GM19238 (cell line): Measurements from ENCODE around the gene FCRLA.
"Not testable (repeated sequence)": the region's sequence is repeated elsewhere in the genome, so short reads cannot be mapped to it uniquely, and the experiment has no call there.

ENCODE experiments used
- DNase-seq: peaks from one replicate; pipeline ENCODE4 v3.0.0; 2011; ENCODE audit warnings: low spot score; ENCODE audit not compliant: insufficient read length

Gene FCRLA

DNA sequence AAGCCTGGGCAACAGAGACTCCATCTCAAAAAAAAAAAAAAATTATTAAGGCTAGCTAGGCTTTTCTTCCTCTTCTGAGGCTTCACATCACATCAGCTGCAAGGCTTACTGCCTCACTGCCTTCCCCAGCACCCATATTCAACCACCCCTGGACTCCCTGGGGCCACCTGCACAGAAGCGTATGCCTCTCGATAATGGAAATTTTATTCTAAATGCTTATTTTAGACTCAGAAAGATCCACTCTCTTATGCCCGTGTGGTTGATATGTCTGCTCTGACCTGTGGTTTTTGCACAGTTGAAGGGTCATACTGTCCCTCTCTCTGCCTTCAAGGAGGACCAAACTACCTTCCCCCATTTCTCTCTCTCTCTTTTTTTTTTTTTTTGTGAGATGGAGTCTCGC lies 1.5 kb upstream of the FCRLA start:
- DNase-seq = no peak

DNA sequence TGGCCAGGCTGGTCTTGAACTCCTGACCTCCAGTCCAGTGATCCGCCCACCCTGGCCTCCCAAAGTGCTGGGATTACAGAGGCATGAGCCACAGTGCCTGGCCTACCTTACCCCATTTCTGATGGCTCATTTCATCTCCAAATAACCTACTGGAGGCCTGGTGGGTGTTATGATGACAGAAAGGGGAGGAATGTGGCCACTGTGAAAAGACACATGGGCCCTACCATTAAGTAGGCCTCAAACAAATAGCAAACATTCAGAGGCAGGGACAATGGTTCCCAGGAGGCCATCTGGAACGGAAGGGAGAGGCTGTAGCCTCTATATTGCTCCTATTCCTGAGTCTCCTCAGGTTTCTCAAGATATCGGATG lies 932 bp upstream of the FCRLA start:
- DNase-seq = no peak

DNA sequence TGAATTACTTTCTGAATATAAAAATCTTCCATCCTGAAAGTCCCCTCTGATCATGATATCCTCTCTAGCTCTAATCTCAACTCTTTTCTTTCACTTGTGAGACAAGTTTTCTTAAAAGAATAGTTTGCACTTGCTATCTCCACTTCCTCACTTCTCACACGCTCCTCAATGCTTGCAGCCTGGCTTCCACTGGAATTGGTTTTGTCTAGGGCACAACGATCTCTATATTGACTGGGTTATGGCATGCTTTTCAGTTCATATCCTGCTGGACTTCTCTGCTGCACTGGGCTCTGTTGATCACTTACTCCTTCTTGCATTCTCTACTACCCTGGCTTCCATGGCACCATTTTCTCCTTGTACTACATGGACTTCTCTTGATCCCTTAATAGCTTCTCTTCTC lies 474 bp downstream of the FCRLA start:
- DNase-seq = no peak

DNA sequence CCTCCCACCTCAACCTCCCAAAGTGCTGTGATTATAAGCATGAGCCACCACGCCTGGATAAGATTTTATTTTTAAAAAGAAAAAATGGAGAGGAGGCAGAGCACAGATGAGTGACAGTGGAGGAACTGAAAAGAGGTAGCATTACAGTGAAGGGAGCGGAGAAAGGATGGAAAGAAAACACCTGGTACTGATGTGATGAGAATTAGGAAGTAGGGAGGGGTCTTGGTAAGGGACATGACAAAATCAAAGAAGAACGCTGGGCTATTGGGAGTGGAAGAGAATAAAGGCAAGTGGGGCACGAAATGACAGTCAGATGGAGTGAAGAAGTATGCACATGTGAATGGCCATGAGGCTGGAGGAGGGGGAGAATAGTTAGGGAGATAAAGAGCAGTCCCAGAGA lies 2.3 kb downstream of the FCRLA start:
- no peak for DNase-seq

DNA sequence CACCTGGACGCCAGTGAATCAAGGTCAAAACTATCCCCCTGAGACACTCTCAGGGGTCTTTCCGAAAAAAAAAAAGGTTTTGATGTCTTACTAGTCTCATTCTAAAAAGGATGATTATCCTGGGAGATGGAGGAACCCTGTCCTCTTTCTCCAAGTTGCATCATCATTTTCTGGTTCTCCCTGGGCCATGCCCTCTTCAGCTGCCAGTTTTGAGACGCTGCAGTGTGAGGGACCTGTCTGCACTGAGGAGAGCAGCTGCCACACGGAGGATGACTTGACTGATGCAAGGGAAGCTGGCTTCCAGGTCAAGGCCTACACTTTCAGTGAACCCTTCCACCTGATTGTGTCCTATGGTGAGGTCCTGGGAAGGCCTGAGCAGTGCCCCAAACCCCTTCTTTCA lies 3.5 kb downstream of the FCRLA start:
- no peak for DNase-seq

DNA sequence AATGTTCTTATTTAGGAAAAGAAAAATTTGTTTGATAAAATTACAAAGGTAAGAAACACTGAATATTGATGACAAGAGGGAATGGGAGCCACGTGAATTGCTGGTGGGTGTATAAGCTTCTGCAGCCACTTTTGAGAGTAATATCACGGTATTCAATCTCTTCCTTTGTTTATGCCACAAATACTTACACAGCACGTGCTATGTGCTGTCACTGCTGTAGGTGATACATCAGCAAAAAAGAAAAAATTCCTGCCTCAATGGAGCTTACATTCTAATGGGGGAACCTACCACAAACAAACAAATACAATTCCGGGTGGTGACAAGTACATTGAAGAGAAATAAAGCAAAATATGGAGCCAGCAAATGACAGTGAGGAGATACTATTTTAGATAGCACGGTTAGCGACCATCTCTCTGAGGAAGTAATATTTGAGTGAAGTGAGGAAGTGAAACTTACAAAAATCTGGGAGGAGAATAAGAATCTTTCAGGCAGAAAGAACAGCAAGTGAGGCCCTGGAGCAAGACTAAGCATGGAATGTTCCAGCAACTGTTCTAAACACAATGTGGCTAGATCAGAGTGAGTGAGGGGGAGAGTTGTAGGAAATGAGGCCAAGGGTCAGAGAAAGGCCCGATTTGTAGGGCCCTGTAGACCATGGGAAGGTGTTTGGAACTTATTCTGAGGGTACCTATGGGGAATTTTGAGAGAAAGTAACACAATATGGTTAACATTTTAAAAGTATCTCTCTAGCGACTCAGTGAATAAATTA lies 11.7 kb downstream of the FCRLA start:
- no peak for DNase-seq

DNA sequence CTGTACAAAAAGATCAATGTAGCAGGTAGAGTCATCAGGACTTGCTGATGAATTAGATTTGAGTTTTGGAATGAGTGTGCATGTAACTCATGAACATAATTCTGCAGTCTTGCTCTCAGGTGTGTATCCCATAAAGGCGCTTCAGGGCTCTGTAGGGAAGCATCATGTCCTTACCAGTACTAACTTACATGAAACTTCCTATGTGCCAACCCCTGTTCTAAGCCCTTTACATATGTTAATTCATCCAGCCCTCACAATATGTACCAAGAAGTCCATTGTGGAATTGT lies 12.2 kb downstream of the FCRLA start:
- DNase-seq = no peak

DNA sequence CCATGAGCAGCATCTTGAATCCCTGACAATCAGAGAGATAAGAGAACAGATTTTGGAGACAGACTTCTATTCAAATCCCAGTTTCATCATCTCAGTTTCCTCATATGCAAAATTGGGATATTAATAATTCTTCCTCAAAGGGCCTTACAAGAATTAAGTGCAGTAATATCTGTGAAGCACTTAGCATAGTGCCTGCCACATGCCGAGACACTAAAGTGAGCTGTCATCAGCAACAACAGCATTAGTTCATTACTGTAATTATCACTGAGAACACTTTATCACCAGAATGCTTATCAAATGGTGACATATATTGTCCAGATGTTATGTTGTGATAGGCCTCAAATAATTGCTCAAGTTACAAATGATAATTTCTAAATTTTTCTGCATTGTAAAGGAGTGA lies 13.4 kb downstream of the FCRLA start:
- no peak for DNase-seq

DNA sequence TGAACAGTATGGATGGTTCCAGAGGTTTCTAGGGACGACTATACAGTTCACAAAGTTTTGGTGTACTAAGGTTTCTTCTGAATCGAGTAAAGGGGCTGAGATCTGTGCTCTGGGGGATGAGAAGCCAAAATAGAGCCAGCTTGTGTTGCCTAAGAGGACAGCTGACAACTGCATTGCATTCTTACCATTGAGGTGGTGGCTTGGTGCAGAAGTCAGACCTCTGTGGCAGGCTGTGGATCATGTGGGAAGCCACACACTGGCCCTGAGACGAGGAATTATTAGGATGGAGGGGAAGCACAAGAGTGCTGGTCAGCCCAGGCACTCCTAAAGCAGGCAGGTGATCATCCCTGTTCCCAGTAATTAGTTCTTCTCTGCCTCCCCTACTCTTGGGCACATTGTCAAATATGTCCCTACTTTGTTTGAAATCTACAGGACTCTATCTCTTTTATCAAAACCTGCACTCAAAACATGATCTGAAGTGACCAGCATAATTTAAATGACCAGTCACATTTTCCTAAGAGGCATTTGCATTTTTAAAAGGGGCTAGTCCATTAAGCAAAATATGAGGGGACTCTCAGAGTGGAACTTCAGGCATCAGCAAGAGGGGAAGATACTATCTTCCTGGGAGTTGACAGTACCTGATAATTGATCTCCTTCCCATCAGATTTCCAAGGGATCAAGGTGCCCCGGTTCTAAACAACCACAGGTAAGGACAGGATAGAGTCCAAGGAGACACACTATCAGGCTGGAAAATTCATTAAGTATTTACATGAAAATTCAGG lies 14.1 kb downstream of the FCRLA start, which contains the start of gene FCRLB:
FCRLB (plus strand) TSS at position 589 of the 782 bp plus-strand sequence. CDS start 1,129 bp downstream, outside the sequence.
- DNase-seq = no peak

DNA sequence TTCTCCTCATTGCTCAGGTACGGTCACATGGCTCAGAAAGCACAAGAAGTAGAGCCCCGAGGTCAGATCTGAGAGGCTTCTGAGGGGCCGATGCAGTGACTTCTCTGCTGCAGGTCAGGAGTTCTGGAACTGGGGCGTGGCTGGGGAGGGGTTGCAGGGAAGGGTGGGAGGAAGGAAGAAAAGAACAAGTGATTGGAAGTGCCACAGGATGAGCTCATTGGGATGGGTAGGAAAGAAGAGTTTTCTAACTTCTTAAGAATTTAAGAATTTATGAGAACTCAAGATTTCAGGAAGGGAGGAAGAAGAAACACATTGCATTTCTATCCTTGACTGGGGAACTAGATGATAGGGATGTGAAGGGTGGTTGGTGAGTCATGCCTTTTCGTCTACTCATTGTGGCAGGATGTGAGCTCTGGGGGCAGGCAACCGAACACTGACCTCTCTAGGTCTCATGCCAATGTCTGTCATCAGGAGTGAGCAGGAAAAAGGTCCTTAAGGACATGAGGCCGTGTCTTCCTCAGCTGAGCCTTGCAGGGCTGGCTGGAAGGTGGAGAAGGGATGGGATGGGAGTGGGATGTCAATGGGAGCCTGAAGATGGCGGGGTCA lies 14.8 kb downstream of the FCRLA start:
- DNase-seq = no peak

DNA sequence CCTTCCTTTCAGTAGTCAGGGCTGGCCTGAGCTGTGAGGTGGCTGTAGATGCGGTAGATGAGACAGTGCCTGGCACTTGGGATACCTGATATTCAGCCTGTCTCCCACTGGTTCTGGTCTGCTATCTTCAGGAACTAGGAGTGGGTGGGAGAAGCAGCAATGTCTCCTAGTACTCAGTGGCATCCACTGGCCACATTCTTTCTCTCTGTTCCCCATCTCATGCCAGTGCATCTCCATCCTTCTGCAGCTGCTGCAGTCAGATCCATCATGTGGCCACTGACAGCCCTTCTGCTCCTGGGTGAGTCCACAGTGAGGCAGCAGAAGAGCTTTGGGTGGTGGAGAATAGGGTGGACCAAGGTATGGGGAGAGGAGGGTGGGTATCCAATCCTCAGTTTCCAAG lies 15.4 kb downstream of the FCRLA start:
- DNase-seq = no peak

DNA sequence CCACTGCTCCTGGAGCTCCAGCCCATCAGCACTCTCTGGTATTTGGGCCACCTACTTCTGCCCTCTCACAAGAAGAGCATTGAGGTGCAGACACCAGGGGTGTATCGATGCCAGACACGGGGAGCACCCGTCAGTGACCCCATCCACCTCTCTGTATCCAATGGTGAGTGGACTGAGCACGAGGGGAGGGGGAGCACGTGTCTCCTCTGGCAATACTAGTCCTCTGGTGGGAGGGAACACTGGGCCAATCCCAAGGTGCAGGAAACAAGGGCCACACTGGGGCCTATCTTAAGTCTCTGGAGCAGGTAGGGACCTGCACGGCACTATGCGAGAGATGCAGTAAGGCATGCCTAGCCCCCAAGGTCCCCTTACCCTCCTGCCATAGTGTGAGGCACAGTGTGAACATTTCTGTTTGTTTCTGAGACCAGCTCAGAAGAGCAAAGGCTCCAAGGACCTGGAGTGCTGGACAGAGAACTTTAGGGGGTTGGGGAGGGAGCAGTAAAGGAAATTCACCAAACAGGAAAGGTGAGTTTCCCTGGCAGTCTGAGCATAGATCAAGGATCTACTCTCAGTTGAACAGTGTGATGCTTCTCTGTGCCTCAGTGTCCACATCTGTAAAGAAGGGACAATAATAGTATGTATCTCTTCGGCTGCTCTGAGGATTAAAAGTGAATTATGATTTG lies 16.6 kb downstream of the FCRLA start:
- no peak for DNase-seq

DNA sequence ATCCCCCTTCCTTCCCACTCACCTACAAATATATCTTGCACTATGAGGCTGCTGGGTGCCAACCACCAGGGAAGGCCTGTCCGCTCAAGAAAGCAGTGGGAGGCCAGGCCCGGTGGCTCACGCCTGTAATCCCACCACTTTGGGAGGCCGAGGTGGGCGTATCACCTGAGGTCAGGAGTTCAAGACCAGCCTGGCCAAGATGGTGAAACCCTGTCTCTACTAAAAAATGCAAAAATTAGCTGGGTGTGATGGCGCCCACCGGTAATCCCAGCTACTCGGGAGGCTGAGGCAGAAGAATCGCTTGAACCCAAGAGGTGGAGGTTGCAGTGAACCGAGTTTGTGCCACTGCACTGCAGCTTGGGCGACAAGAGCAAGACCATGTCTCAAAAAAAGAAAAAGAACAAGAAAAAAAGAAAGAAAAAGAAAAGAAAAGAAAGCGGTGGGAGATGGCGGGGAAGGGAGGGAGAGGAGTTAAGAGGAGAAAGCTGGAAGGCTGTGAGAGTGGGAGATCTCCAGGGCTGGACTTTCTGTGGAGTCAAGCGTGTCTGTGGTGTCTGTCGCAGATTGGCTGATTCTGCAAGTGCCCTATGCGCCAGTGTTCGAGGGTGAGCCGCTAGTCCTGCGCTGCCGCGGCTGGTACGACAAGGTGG lies 18.4 kb downstream of the FCRLA start:
- DNase-seq = not testable (repeated sequence)

DNA sequence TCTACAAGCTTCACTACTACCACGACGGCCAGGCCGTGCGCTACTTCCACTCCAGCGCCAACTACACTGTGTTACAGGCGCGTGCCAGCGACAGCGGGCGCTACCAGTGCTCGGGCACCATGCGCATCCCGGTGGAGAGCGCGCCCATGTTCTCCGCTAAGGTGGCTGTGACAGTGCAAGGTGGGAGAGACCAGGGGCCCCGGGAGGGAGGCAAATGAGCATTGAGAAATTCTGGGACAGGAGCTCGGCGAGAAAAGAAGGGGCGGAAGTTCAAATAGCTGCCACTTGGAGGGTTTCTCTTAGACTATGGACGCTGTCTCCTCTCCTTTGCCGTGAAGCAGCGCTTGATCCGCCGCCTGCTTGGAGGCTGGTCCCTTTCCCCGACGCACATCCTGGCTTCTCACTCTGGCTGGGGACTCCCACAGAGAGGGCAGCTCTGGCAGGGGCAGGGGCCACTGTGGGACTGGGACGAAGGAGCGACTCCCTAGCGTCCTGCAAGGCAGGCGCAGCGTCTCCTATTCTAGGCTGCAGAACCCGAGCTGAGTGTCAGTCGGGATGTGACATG lies 19.0 kb downstream of the FCRLA start:
- DNase-seq = no peak

DNA sequence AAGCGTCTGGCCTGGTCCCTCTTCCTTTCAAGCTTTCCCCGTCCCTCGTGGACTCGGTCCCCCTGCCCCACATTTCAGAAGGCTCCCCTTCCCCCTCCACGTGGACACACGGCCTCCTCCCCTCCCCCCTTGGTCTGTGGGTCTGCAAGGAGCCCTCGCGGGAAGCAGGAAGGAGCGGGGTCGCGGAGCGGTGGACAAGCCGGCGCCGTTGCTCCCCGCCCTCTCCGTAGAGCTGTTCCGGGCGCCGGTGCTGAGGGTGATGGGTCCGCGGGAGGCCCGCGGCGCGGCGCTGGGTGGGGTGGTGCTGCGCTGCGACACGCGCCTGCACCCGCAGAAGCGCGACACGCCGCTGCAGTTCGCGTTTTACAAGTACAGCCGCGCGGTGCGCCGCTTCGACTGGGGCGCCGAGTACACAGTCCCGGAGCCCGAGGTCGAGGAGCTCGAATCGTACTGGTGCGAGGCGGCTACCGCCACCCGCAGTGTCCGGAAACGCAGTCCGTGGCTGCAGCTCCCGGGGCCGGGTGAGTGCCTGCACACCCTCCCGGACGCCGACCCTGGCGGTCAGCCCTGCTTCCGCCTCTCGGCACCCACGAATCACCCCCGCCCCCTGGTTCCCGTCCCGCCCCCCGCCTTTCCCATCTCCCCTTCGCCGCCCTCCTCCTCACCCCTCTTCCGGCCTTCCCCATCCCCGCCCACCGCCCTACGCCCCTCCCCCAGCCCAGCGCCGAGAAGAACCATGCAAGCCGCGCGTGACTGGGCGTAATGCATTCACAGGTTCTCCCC lies 19.6 kb downstream of the FCRLA start:
- DNase-seq = peak; percentile 67

DNA sequence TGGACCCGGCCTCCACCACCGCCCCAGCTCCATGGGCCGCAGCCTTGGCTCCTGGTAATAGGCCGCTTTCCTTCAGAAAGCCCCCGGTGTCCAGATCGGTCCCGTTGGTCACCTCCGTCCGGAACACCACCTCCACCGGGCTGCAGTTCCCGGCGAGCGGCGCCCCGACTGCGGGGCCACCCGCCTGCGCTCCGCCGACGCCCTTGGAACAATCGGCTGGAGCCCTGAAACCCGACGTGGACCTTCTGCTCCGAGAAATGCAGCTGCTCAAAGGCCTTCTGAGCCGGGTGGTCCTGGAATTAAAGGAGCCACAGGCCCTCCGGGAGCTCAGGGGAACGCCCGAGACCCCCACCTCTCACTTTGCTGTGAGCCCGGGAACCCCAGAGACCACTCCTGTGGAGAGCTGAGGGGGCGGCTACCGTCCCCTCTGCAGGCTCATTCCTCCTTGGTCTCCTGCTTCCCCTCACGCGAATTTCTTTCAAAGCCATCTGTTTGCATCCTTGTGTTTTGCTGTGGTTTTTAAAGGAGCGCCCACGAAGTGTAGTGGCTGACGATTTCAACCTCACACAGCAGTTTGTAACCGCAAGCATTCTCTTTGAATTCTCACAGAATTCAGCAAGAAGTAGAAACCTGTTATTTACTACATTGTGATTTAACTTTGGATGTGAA lies 20.4 kb downstream of the FCRLA start:
- DNase-seq = no peak

DNA sequence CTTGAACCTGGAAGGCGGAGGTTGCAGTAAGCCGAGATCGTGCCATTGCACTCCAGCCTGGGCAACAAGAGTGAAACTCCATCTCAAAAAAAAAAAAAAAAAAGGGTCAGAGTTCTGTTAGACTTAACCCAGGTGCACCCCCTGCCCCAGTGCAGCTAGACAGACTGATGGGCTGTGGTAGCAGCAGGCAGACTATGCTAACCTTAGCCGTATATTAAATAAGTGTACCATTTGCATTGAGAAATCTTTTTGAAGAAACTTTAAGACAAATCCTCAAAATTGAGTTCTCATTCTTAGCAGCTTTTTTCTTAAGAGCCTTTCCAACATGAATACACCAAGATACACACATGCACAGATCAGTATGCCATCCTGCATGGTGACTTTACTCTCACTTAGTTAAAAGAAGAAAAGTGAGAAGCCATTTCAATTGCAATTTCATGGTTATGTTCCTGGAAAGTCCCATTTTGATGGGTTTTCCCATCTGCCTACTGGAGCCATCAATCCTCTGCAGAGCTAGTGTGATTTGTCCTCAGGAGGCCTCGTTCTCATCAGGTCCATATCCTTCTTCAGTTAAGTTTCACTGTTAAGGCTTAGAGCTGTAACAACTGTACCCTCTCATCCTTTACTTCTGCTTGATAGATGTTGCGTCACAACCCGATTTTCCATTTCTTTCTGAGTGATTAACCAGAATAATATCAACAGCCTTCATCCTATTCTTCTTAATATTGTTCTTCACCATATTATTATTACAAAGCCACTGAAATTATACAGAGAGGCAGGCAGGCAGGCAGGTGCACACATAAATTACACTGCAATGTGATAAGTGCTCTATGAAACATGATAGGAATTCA lies 21.6 kb downstream of the FCRLA start:
- no peak for DNase-seq

DNA sequence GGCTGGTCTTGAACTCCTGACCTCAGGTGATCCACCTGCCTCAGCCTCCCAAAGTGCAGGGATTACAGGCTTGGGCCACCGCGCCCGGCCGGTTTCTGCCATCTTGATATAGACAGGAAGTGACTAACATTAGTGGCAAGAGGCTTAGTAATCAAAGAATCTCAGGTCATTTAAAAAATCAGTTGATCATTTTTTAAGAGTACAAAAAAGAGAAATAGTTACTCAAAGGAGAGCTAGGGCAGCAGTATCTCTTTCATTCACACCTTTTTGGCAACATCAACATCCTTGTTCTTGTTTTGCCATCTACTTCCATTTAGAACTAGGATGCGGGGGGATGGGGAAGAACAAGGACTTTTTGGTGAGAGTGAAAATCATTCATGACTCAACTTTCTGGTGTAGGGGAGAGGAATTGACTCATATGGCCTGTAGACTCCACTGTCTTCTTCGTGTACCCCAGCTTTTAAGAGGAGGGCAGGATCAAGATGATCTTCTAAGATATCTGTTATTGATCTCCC lies 23.1 kb downstream of the FCRLA start:
- no peak for DNase-seq

DNA sequence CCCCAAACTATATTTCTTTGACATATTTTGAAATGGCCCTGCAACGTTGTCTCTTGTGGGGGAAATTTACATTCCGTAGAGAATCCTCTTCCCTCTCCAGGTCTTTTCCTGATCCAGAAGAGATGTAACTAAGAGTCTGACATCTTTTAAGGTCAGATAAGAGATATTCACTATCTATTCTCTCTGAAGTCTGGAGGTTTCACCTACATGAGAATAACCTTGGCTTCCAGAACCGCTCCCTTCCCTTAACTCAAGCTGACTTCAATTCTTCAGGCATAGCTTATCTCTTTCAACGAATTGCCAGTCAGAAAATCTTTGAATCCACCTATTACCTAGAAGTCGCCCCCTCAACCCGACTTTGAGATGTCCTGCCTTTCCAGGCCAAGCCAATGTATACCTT lies 24.2 kb downstream of the FCRLA start:
- no peak for DNase-seq
